HG03342 (cell line): ENCODE measurements around the gene SHISA4.
"Not testable (repeated sequence)": the region's sequence is repeated elsewhere in the genome, so short reads cannot be mapped to it uniquely, and the experiment has no call there.

Experiments used
- ATAC-seq: cut with Tn5 transposase; IDR thresholded peaks from one replicate; pipeline ENCODE4 v1.9.1; 2021; ENCODE audit warnings: mild to moderate bottlenecking, moderate library complexity; ENCODE audit not compliant: unreplicated experiment

The SHISA4 gene, protein sequence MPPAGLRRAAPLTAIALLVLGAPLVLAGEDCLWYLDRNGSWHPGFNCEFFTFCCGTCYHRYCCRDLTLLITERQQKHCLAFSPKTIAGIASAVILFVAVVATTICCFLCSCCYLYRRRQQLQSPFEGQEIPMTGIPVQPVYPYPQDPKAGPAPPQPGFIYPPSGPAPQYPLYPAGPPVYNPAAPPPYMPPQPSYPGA

DNA sequence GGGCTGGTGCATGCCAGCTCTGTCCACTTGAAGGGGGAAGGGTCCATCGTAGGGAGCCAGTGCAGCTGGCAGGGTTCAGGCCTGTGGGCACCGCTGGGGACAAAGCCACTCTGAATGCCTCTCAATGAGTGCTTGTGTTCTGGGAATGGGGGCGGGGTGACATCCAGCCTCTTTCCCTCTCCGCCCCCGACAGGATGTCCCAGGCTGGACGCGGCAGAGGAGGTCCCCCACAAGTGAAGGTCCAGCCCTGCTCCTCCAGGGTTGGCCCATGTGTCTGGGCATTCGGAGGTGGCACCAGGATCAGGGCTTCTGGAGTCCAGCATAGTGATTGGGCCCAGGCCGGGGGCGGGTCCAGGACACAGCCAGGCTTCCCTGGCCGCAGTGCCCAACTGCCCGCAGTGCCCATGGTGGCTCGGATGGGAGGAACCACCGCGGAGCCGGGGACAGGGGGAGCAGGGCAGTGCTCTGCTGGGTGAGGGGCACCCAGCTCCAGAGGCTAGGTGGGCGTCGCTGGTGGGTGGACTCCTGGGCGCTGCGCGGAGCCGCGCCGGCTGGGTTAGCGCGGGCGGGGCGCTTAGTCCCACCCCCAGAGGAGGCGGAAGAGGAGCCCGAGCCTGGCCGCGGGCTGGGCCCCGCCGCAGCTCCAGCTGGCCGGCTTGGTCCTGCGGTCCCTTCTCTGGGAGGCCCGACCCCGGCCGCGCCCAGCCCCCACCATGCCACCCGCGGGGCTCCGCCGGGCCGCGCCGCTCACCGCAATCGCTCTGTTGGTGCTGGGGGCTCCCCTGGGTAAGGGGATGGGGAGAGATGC lies at the start of gene SHISA4:
SHISA4 (plus strand) TSS at position 617 of the 808 bp plus-strand sequence; CDS start at position 714, 97 bp downstream.
- ATAC-seq: no peak

DNA sequence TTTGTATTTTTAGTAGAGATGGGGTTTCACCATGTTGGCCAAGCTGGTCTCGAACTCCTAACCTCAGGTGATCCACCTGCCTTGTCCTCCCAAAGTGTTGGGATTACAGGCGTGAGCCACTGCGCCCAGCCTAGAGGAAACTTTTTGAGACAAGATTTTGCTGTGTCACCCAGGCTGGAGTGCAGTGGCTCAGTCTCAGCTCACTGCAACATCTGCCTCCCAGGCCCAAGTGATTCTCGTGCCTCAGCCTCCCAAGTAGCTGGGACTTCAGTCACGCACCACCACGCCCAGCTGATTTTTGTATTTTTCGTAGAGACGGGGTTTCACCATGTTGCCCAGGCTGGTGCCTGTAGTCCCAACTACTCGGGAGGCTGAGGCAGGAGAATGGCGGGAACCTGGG lies 49.6 kb upstream of the SHISA4 start:
- not testable (repeated sequence) for ATAC-seq

DNA sequence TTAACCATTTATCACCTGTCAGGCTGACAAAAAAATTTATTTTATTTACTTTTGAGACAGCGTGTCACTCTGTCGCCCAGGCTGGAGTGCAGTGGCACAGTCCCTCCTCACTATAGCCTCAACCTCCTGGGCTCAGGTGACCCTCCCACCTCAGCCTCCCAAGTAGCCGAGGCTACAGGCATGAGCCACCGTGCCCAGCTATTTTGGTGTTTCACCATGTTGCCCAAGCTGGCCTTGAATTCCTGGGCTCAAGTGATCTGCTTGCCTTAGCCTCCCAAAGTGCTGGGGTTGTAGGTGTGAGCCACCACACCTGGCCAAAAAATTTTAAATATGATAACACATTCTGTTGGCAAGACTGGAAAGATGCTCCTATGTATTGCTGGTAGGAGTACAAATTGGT lies 48.6 kb upstream of the SHISA4 start:
- no peak for ATAC-seq

DNA sequence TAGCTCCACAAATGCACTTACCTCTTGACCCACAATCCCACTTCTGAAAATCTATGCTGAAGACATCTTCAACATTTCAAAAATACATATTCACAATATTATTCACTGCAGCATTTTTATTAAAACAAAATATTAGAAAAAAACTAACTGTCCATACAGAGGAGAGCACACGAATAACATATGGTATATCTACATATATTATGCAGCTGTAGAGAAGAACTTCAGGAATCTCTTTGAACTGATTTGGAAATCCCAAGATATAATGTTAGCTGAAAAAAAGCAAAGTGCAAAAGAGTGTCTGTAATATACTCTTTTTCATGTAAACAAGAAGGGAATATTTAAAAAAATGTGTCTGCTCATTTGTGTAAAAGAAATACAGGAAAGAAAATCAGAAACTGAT lies 48.2 kb upstream of the SHISA4 start:
- no peak for ATAC-seq

DNA sequence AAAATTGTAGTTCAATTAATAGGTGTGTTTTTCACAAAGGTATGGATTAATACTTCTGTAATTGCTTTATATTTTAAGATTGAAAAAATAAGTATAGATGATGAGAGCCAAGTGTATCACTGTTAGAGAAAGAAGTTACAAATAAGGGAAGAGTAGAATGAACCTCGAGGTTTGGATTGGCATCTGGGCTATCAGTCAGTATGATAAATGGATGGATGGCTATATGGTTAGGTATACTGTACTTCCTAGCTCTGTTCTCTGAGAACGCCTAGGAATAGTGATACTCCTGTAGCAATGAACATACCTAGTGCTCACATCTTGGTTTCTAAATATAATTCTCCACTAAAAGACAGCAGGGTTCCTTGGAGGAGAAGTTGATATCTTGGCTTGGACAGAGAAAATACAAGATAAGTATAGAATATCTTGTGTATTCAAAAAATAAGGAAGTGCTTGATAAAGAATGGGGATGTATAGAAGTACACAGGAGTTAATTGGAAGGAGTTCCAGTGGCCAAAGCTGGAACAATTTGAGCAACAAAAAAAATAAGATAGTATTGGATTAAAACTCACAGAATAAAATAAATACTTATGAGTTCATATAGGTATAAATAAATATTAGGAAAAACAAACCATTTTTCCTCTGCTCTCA lies 47.3 kb upstream of the SHISA4 start:
- ATAC-seq: no peak

DNA sequence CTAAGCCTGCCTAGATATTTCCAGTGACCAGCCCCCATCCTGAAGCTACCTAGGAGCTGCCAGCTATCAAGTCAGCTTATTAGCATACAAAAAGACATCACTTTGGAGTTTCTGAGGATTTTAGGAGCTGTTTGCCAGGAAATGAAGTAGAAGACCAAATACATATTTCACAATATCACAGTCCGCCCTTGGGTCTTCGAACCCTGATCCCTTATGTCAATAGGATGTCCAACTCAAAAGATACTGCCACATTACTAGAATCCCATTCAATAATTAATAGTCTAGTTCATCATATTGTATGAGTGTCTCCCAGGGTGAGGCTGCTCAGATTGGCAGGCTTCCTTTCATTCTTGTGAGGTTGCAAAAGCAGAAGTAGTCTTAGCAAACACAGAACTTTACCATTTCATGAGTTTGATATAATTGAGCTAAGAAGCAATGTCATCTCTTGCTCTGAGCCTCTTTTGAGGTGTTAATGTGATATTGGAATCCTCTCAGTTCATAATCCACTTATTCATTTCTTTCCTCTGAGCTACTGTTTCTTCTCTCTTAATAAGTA lies 46.1 kb upstream of the SHISA4 start:
- no peak for ATAC-seq

DNA sequence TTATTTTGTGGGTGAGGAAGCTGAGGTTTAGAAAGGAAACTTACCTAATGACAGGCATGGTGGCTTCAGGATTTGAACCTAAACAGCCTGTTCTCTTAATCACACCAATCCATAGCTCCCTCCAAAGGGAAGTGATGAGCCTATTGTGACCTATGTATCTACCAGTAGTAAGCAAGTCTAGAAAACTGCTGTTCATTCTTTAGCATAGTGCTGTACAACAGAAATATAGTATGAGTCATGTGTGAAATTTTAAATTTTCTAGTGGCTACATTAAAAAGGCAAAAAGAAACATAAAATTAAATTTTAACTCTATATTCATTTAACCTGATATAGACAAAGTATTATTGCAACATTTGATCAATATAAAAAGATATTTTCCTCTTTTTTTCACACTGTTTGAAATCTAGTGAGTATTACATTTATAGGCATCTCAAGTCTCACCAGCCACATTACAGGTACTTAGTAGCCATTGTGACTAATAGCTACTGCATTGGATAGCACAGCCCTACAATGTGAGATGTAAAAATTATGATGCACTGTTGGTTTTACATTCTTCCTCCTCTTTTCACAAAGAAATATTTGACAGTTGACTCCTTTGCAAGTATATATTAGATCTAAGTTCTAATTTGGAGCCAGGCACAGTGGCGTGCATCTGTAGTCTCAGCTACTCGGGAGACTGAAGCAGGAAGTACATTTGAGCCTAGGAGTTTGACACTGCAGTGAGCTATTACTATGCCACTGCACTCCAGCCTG lies 43.2 kb upstream of the SHISA4 start:
- ATAC-seq: no peak

DNA sequence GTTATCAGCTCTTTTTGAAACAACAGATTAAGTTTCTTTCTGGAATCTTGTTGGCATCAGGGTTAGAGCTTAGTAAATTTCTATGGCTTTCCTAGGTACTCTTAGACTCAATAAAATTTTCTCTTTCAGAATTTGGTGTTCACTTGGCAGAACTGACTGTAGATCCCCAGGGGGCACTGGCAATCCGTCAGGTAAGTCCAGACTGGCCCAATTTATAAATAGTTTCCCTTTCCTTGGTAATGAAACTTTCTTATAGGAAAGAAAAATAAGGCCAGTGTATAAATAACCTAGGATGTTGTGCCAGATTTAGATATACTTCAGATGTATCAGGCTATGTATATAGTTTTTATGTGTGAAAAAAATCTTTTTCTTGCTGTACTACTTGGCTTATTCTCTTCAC lies 41.5 kb upstream of the SHISA4 start:
- no peak for ATAC-seq

DNA sequence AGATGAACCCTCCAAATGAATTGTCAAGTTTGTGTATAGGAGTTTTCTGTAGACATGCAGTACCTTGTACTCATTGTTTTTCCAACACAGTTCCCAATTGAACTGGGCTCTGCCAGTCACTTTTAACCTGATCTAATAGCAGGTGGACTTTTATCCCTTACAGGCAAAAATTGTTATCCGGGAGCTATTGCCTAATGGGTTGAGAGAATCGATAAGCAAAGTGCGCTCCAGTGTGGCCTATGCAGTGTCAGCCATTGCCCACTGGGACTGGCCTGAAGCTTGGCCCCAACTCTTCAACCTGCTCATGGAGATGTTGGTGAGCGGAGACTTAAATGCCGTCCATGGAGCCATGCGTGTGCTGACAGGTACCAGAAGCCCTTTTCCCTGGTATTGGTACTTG lies 40.5 kb upstream of the SHISA4 start:
- no peak for ATAC-seq

DNA sequence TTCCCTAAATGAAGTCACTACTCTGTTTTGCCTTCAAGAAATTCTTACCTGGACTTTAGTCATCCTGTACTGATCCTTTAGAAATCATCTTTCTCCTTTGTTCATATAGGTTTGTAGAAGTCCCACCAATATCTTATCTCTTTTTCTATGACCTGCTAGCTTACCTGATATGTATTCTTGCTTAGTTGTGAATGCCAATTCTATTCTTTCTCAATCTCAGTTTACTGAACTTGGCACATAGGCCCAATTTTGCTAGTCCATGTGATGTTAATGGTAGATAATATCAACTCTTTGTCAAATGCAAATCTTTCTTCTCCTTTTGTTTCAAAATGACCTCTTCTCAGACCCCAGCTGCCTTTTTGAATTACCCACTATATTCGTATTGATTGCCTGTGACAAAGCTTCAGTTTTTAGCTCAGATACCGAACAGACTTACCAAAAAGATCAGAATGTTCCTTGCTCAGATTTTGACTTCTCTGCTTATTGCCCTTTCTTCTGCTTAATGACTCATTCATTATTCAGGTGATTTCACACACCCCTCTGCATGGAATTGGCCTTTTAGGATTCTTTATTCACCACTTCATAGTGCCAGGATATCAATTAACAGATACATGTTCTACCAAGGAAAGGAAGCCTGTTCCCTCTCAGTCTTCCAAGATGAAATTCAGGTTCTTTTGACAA lies 39.2 kb upstream of the SHISA4 start:
- ATAC-seq: no peak

DNA sequence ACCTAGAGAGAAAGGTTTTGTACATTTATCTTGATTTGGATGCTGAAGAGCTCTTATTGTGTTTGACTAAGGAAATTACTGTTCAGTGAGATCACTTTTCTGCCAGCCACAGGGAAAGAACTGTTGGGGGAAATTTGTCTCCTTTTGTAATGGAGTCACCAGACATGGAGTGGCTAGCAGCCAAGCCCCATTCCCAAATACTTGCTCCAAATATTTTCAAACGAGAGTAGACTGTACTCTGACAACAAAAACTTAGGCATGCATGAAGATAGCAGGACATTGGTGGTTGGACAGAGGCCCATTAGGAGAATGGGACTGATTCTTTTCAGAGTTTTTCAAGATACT lies 38.7 kb upstream of the SHISA4 start:
- no peak for ATAC-seq

DNA sequence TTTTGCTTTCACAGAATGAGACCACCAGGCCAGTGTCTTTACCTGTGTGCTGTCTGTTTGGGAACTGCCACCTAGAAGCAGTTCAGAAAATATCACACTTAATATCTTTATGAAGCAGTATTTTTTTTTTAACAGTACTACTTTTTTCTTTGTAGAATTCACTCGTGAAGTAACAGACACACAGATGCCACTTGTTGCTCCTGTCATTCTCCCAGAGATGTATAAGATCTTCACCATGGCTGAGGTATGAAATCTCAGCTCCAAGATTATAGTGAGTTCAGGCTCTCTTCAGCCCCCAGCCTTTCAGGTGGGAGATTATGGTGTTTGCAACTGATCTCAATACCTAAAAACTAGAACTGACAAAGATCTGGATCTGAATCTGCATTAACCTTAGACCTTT lies 36.7 kb upstream of the SHISA4 start:
- no peak for ATAC-seq

DNA sequence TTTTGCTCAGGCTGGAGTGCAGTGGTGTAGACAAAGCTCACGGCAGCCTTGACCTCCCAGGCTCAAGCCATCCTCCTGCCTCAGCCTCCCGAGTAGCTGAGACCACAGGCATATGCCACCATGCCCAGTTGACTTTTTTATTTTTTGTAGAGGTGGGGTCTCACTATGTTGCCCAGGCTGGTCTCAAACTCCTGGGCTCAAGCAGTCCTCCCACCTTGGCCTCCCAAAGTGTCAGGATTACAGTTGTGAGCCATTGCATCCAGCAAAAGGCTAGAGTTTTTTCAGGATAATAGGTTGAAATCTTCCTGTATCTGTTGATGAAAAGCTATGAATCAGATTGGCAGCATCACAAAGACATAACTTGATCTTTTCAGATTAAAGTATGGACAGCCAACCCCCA lies 32.0 kb upstream of the SHISA4 start:
- ATAC-seq: not testable (repeated sequence)

DNA sequence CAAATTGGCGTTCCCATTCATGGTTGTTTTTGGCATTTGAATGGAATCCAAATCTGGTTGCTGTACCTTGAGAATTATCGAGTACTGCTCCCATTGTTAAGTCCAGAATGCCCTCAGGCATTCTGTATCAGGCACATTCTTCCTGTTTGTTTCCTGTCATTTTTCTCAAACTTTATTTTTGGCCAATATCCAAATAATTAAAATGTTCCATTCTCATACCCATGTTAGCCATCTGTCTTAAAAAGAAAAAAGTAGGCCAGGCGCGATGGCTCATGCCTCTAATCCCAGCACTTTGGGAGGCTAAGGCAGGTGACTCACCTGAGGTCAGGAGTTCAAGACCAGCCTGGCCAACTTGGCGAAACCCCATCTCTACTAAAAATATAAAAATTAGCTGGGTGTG lies 29.3 kb upstream of the SHISA4 start:
- no peak for ATAC-seq

DNA sequence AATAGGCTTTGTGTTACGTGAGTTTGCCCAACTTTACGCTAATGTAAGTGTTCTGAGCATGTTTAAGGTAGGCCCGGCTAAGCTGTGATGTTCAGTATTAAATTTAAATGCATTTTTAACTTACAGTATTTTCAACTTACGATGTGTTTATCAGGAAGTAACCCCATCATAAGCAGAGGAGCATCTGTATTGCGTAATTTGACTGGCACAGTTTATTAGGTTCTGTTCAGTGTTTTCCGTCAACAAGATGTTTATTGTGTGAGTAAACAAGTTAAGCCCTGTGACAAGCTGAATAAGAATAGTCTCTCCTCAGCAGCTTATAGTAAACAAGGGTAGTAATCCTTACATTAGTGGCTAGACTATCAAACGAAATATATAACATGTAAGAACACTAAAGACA lies 27.2 kb upstream of the SHISA4 start:
- no peak for ATAC-seq

DNA sequence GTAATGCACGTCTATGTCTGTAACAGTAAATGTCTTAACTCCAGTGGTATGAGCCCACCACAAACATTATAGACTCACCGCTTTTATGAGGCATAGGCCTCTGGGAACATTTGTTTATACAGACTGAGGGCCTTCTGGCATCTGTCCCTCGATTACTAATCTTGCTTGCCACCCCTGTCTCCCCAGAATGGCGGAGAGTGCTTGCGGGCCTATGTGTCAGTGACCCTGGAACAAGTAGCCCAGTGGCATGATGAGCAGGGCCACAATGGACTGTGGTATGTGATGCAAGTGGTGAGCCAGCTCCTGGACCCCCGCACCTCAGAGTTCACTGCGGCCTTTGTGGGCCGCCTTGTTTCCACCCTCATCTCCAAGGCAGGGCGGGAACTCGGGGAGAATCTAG lies 18.3 kb upstream of the SHISA4 start:
- no peak for ATAC-seq

DNA sequence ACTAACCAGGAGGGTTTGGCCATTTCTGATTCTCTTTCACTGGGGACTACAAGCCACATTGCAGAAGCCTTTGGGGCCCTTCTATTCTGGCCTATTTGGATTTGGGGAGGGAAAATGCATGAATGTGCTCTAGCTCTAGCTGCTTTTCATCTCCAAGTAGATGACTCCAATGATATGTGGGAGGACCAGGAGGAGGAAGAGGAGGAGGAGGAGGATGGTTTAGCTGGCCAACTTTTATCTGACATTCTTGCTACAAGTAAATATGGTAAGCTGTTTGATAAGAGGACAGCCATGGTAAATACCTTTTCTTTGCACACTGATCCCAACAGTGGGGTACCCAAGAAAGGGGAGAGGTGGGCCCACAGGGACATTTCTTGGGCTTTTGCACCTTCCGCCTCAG lies 14.0 kb upstream of the SHISA4 start:
- ATAC-seq: no peak

DNA sequence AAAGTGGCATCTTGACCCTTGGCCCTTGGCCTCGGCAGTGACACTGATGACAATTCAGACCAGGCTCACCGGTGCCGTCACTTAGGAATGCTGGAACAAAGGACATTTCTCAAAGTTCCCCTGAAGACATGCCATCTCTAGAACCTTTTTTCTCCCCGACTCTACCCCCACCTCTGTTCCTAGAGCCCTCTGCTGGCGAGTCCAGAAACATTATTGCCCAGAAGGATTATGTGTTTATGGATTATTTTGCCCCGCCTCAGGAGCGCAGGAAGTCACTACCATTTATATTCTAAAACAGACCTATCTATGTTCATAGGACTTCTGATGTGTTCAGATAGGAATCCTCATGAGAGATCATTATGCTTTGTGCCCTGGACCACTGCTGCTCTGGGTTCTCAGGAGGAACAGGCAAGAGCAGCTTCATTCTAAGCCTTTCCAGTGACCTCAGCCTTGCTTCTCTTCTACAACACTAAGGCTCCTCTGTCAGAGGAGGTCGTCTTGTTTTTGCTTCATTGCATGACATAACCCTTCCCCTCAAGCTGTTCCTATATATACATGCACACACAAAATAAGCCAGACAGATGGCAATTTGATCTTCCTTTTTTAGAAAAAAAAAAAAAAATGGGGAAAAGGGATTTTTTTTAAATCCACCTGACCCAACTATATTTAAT lies 12.4 kb upstream of the SHISA4 start:
- ATAC-seq: no peak

DNA sequence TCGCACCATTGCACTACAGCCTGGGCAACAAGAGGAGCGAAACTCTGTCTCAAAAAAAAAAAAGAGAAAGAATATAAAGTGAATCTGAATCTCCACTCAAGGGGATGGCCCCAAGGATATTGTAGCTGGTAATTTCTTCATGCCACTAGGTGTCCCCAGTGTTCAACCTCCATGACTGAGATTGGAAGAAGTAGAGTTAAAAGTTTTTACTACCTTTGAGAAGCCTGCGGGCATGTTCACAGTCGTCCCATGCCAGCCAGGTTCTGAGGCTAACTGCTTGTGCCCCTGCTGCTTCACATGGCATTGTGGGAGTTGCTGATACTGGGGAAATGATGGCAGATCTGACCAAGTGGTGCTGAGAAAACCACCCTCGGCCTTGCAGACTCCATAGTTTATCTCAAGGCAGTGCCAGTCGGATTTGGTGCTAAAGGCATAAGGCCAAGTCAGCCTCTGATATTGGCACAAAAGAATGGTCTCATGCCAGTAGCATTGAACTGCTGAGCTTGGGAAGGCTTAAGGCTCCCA lies 10.8 kb upstream of the SHISA4 start:
- no peak for ATAC-seq
